Measurements from ENCODE around the gene COLQ. TPM values are rescaled to one million over a fixed set of nuclear protein-coding genes. Genes with fewer than 3 reads are reported as not detected.

The COLQ gene
- total RNA-seq, 4 donors from 2014 or later = 0.81 to 3.1 (median 2.8) TPM

- intact Hi-C loops (cut with DNase I) = no loop called here
- Histone ChIP-seq H3K27me3 (no peaks in the 10 kb centered on the region), H3K36me3 (no peaks in the 10 kb centered on the region), H3K9me3 (no peaks in the 10 kb centered on the region), H3K4me1 (peaks cover 0 to 10% of the 10 kb centered on the region in 2 donors), H3K4me3 (replicated peaks in 1 of 3) (no peak overlapping the region), H3K27ac (no peak overlapping the region)
- WGBS, 2 donors = 60 to 75% methylated on average over 3 of the region's 3 CpGs
- TF ChIP-seq, protein P1, sequence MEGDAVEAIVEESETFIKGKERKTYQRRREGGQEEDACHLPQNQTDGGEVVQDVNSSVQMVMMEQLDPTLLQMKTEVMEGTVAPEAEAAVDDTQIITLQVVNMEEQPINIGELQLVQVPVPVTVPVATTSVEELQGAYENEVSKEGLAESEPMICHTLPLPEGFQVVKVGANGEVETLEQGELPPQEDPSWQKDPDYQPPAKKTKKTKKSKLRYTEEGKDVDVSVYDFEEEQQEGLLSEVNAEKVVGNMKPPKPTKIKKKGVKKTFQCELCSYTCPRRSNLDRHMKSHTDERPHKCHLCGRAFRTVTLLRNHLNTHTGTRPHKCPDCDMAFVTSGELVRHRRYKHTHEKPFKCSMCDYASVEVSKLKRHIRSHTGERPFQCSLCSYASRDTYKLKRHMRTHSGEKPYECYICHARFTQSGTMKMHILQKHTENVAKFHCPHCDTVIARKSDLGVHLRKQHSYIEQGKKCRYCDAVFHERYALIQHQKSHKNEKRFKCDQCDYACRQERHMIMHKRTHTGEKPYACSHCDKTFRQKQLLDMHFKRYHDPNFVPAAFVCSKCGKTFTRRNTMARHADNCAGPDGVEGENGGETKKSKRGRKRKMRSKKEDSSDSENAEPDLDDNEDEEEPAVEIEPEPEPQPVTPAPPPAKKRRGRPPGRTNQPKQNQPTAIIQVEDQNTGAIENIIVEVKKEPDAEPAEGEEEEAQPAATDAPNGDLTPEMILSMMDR (IDR thresholded peaks at IDR 0.05) = no peak
- no peak for TF ChIP-seq POLR2A (IDR thresholded peaks at IDR 0.05)
- DNase-seq = no peak
These were observed 21.3 kb downstream of the COLQ start for GRCh38 chr3:15500107-15500724.

GRCh38 chr3:15499536-15499935, 22.0 kb downstream of the COLQ start:
- TF ChIP-seq, protein P1 (IDR thresholded peaks at IDR 0.05) = no peak
- no peak for TF ChIP-seq POLR2A (IDR thresholded peaks at IDR 0.05)
- H3K36me3 ChIP-seq = no peaks in the 10 kb centered on the region
- no peak overlapping the region for H3K27ac ChIP-seq
- 68 to 81% methylated on average over 7 of the region's 7 CpGs for WGBS, 2 donors
- no peak for DNase-seq
- H3K4me1 ChIP-seq = peaks cover 0 to 10% of the 10 kb centered on the region in 2 donors
- intact Hi-C loops (cut with DNase I) = no loop called here
- H3K9me3 ChIP-seq = no peaks in the 10 kb centered on the region
- H3K27me3 ChIP-seq = no peaks in the 10 kb centered on the region
- no peak overlapping the region for H3K4me3 ChIP-seq (replicated peaks in 1 of 3)

- Histone ChIP-seq H3K27me3 (no peaks in the 10 kb centered on the region), H3K4me1 (peaks cover 0 to 10% of the 10 kb centered on the region in 2 donors), H3K27ac (no peak overlapping the region), H3K36me3 (no peaks in the 10 kb centered on the region), H3K4me3 (replicated peaks in 1 of 3) (no peak overlapping the region), H3K9me3 (no peaks in the 10 kb centered on the region)
- DNase-seq = no peak
- intact Hi-C loops (cut with DNase I) = no loop called here
- TF ChIP-seq, protein P1 (IDR thresholded peaks at IDR 0.05) = no peak
- no peak for TF ChIP-seq POLR2A (IDR thresholded peaks at IDR 0.05)
- 82 to 85% methylated on average over 14 of the region's 14 CpGs for WGBS, 2 donors
These were observed 22.9 kb downstream of the COLQ start for GRCh38 chr3:15498431-15499214.

- intact Hi-C loops (cut with DNase I) = no loop called here
- H3K27ac ChIP-seq = no peak overlapping the region
- H3K36me3 ChIP-seq = no peaks in the 10 kb centered on the region
- TF ChIP-seq, protein P1 (IDR thresholded peaks at IDR 0.05) = no peak
- TF ChIP-seq POLR2A (IDR thresholded peaks at IDR 0.05) = no peak
- H3K4me1 ChIP-seq = peaks cover 0 to 10% of the 10 kb centered on the region in 2 donors
- WGBS, 2 donors = 88 to 93% methylated on average over 4 of the region's 4 CpGs
- no peaks in the 10 kb centered on the region for H3K27me3 ChIP-seq
- no peaks in the 10 kb centered on the region for H3K9me3 ChIP-seq
- no peak overlapping the region for H3K4me3 ChIP-seq (replicated peaks in 1 of 3)
- no peak for DNase-seq
These were observed 23.5 kb downstream of the COLQ start for GRCh38 chr3:15497964-15498363.

- peaks cover 0 to 10% of the 10 kb centered on the region in 2 donors for H3K4me1 ChIP-seq
- no peaks in the 10 kb centered on the region for H3K27me3 ChIP-seq
- no peaks in the 10 kb centered on the region for H3K36me3 ChIP-seq
- intact Hi-C loops (cut with DNase I) = no loop called here
- H3K9me3 ChIP-seq = no peaks in the 10 kb centered on the region
- TF ChIP-seq, protein P1 (IDR thresholded peaks at IDR 0.05) = no peak
- no peak for TF ChIP-seq POLR2A (IDR thresholded peaks at IDR 0.05)
- no peak overlapping the region for H3K27ac ChIP-seq
- no peak overlapping the region for H3K4me3 ChIP-seq (replicated peaks in 1 of 3)
- 77 to 78% methylated on average over 8 of the region's 8 CpGs for WGBS, 2 donors
- DNase-seq = no peak
These were observed 25.2 kb downstream of the COLQ start for GRCh38 chr3:15496341-15496664.
